Panc1 (cell line): ENCODE results near the gene CEP97. TPM values are rescaled to one million over a fixed set of nuclear protein-coding genes. Genes with fewer than 3 reads are reported as not detected.
A peak's percentile ranks its signal among the peaks of the same experiment; 100 is the strongest.

ENCODE experiments used
- ATAC-seq: fragments of 200-7000 bp; cut with Tn5 transposase; 2 replicates; pipeline ENCODE4 v1.9.1; 2020; ENCODE audit warnings: mild to moderate bottlenecking, moderate library complexity
- BruUV-seq: library from RNA; stranded (reverse); fragments of 400-500 nt; replicated peaks from 2 replicates; lab custom pipeline; 2021; lab: Mats Ljungman, UMichigan
- CTCF ChIA-PET: fragments of 300-600 bp; sonication (Branson Sonifier 250); formaldehyde crosslinking; loops from one replicate; lab custom pipeline; 2022; ENCODE audit warnings: antibody characterized with exemption; lab: Charles Lee
- POLR2A ChIA-PET: fragments of 300-600 bp; sonication (Branson Sonifier 250); formaldehyde crosslinking; loops from one replicate; lab custom pipeline; 2022; ENCODE audit warnings: antibody characterized with exemption; lab: Charles Lee
- DNase-seq: peaks from one replicate; pipeline ENCODE4 v3.0.0-alpha.2; 2010; ENCODE audit warnings: low read depth, low spot score
- H3K27ac ChIP-seq: 2 replicates; pipeline ENCODE4 v1.5.1; 2011; ENCODE audit warnings: mild to moderate bottlenecking, low read length, inconsistent platforms
- H3K27me3 ChIP-seq: fragments of 200-500 bp; sonication (Bioruptor generic); 2 replicates; pipeline ENCODE4 v1.6.0; 2014; ENCODE audit warnings: low read length, inconsistent platforms; ENCODE audit not compliant: control insufficient read depth, insufficient read depth
- H3K36me3 ChIP-seq: fragments of 200-500 bp; sonication (Bioruptor generic); 2 replicates; pipeline ENCODE4 v1.5.1; 2014; ENCODE audit warnings: inconsistent platforms, mild to moderate bottlenecking, low read length, moderate library complexity; ENCODE audit not compliant: control insufficient read depth, insufficient read depth
- H3K4me1 ChIP-seq: 2 replicates; pipeline ENCODE4 v1.5.1; 2011; ENCODE audit warnings: inconsistent platforms, mild to moderate bottlenecking, low read length, moderate library complexity; ENCODE audit not compliant: control insufficient read depth, insufficient read depth
- H3K4me3 ChIP-seq, 2 experiments: 2 replicates each; pipeline ENCODE4 v1.5.1; 2011 to 2012; ENCODE audit warnings: low read depth in 2 of 2, low read length in 2 of 2, mild to moderate bottlenecking in 2 of 2, inconsistent platforms in 1 of 2, moderate library complexity in 1 of 2
- H3K9me3 ChIP-seq: fragments of 200-500 bp; sonication (Bioruptor generic); 2 replicates; pipeline ENCODE4 v1.5.1; 2014; ENCODE audit warnings: low read depth, mild to moderate bottlenecking, inconsistent platforms, low read length, moderate library complexity; ENCODE audit not compliant: control insufficient read depth, insufficient read depth
- POLR2AphosphoS5 ChIP-seq: IDR thresholded peaks from 2 replicates; pipeline ENCODE4 v1.6.1; 2012; ENCODE audit warnings: mild to moderate bottlenecking, low read depth, low read length, moderate library complexity
- SIN3A ChIP-seq: IDR thresholded peaks from 2 replicates; pipeline ENCODE4 v1.6.1; 2012; ENCODE audit warnings: low read depth, mild to moderate bottlenecking, low read length, moderate library complexity, borderline replicate concordance; ENCODE audit not compliant: insufficient read depth
- TCF7L2 ChIP-seq: IDR thresholded peaks from 2 replicates; pipeline ENCODE4 v1.6.1; 2011; ENCODE audit warnings: mild to moderate bottlenecking, low read depth, low read length, inconsistent platforms
- in situ Hi-C: cut with HindIII; loops from 2 replicates; pipeline ENCODE4 v1.10.0; 2016; ENCODE audit warnings: low sequenced_read_pairs, low pct_unique_long_range_greater_than_20kb
- intact Hi-C: fragments of 100-400 bp; cut with micrococcal nuclease; formaldehyde crosslinking; loops from one replicate; pipeline ENCODE4 v1.10.0; 2022; ENCODE audit not compliant: unreplicated experiment
- total RNA-seq: library from RNA; stranded (reverse); gene quantifications from one replicate; pipeline ENCODE4 v1.2.1, GENCODE V29; 2021; ENCODE audit not compliant: unreplicated experiment
- TF ChIP-seq, protein P1 (sequence below): fragments of 450-650 bp; IDR thresholded peaks from 2 replicates; pipeline ENCODE4 v1.5.1; 2017; ENCODE audit warnings: mild to moderate bottlenecking
- TF ChIP-seq, protein P2 (sequence below), 2 experiments: IDR thresholded peaks; 2 replicates each; pipeline ENCODE4 v1.6.1; 2011 to 2012; ENCODE audit warnings: low read depth in 2 of 2, control low read depth in 1 of 2, low read length in 1 of 2, mild to moderate bottlenecking in 1 of 2, moderate library complexity in 1 of 2; ENCODE audit not compliant: insufficient read depth in 1 of 2

The CEP97 gene
- total RNA-seq, 1 experiment from 2014 or later, result 17.4 TPM

- ChIA-PET POLR2A (interaction anchor here (0.5 to 0.7 kb wide), 2 partner anchors 27 to 110 kb away, joined by 3 to 4 read pairs; no protein-coding TSS in a partner anchor), CTCF (no interaction called here)
- intact Hi-C loops, result no loop called here
- Histone ChIP-seq H3K27ac (no peak overlapping the region; the same call in 1 of the 2 replicates), H3K36me3 (peaks cover 43% of the 10 kb centered on the region), H3K4me3 (no peak overlapping the region), H3K4me1 (peaks cover 30% of the 10 kb centered on the region), H3K27me3 (no peaks in the 10 kb centered on the region), H3K9me3 (no peaks in the 10 kb centered on the region)
- ATAC-seq, result no peak
- DNase-seq, result no peak
- BruUV-seq, result no TSS peak
- TF ChIP-seq, protein P1, sequence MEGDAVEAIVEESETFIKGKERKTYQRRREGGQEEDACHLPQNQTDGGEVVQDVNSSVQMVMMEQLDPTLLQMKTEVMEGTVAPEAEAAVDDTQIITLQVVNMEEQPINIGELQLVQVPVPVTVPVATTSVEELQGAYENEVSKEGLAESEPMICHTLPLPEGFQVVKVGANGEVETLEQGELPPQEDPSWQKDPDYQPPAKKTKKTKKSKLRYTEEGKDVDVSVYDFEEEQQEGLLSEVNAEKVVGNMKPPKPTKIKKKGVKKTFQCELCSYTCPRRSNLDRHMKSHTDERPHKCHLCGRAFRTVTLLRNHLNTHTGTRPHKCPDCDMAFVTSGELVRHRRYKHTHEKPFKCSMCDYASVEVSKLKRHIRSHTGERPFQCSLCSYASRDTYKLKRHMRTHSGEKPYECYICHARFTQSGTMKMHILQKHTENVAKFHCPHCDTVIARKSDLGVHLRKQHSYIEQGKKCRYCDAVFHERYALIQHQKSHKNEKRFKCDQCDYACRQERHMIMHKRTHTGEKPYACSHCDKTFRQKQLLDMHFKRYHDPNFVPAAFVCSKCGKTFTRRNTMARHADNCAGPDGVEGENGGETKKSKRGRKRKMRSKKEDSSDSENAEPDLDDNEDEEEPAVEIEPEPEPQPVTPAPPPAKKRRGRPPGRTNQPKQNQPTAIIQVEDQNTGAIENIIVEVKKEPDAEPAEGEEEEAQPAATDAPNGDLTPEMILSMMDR, result no peak
- TF ChIP-seq POLR2AphosphoS5, result peak; percentile 23; the same call in 1 of the 2 replicates
- in situ Hi-C loops, result no loop called here
Measured at GRCh38 chr3:101680466-101680865, 43.9 kb upstream of the CEP97 start.

DNA sequence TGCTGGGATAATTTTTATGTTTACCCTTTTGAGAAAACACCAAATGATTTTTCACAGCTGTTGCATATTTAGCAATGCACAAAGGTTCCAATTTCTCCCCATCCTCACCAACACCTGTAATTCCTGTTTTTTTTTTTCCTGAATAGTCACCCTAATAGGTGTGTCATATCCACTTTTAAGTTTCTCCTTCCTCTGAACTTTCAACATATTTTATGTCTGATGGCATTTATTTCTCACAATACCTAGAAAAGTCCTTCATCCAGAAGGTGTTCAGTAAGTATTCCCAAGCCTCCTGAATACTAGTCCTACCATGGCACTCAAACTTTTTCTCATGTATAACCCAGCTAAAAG lies 39.4 kb upstream of the CEP97 start:
- intact Hi-C loops, result no loop called here
- in situ Hi-C loops, result no loop called here
- H3K36me3 ChIP-seq, result peaks cover 51% of the 10 kb centered on the region
- no peak for TF ChIP-seq TCF7L2
- TF ChIP-seq, protein P2, sequence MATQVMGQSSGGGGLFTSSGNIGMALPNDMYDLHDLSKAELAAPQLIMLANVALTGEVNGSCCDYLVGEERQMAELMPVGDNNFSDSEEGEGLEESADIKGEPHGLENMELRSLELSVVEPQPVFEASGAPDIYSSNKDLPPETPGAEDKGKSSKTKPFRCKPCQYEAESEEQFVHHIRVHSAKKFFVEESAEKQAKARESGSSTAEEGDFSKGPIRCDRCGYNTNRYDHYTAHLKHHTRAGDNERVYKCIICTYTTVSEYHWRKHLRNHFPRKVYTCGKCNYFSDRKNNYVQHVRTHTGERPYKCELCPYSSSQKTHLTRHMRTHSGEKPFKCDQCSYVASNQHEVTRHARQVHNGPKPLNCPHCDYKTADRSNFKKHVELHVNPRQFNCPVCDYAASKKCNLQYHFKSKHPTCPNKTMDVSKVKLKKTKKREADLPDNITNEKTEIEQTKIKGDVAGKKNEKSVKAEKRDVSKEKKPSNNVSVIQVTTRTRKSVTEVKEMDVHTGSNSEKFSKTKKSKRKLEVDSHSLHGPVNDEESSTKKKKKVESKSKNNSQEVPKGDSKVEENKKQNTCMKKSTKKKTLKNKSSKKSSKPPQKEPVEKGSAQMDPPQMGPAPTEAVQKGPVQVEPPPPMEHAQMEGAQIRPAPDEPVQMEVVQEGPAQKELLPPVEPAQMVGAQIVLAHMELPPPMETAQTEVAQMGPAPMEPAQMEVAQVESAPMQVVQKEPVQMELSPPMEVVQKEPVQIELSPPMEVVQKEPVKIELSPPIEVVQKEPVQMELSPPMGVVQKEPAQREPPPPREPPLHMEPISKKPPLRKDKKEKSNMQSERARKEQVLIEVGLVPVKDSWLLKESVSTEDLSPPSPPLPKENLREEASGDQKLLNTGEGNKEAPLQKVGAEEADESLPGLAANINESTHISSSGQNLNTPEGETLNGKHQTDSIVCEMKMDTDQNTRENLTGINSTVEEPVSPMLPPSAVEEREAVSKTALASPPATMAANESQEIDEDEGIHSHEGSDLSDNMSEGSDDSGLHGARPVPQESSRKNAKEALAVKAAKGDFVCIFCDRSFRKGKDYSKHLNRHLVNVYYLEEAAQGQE (IDR thresholded peaks at IDR 0.05; ENCODE audit: insufficient read depth in 1 of 2, low read depth in 2 of 2, low read length in 1 of 2), result no peak
- no peak for TF ChIP-seq SIN3A
- 0 out of 2 replicates have a peak, but pooled peaks have one; percentile 10 for TF ChIP-seq POLR2AphosphoS5
- no TSS peak for BruUV-seq
- DNase-seq, result no peak
- peaks cover 37% of the 10 kb centered on the region for H3K4me1 ChIP-seq
- peak overlapping the region; percentile 86 to 89 for H3K4me3 ChIP-seq
- no peaks in the 10 kb centered on the region for H3K9me3 ChIP-seq
- ATAC-seq, result no peak
- H3K27me3 ChIP-seq, result no peaks in the 10 kb centered on the region
- peak overlapping the region; percentile 99 for H3K27ac ChIP-seq
- ChIA-PET POLR2A (interaction anchor here (0.6 to 0.7 kb wide), 3 partner anchors 9 to 197 kb away, joined by 3 read pairs; no protein-coding TSS in a partner anchor), CTCF (interaction anchor here (1.1 kb wide), 1 partner anchor 8 kb away, joined by 3 read pairs; no protein-coding TSS in a partner anchor)

DNA sequence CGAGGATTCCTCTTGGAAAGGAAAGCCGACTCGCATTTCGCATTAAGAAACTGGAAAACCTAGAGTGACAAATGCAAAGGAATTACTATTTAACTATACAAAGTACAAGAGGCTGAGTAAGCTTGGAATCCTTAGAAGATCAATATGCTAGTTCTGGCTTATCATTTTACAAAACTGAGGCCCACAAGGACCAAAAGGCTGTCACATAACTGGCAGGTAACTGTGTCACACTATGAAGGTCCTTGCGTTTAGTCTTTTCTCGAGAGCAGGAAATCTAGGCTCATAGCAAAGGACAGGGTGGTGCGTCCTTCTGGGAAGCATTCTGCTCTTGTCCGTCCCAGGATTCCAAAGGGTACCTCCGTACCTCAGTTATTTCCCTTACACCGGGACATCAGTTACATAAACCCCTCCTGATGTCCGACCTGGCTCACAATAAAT lies 38.5 kb upstream of the CEP97 start:
- TF ChIP-seq, protein P1, result no peak
- TF ChIP-seq, protein P2 (IDR thresholded peaks at IDR 0.05; ENCODE audit: insufficient read depth in 1 of 2, low read depth in 2 of 2, low read length in 1 of 2), result peak in 1 of 2 experiments; percentile 14; a peak in 1 of 4 replicates
- H3K27ac ChIP-seq, result peak overlapping the region; percentile 99
- H3K4me3 ChIP-seq, result peak overlapping the region; percentile 86 to 89
- peaks cover 46% of the 10 kb centered on the region for H3K36me3 ChIP-seq
- BruUV-seq, result TSS peak; percentile 89
- no peak for DNase-seq
- ATAC-seq, result peak; percentile 2; the same call in 1 of the 2 replicates
- ChIA-PET POLR2A (interaction anchor here (2.2 kb wide), 1 partner anchor 9 kb away, joined by 14 read pairs; the partner anchor contains the start of gene ZBTB11), CTCF (no interaction called here)
- H3K9me3 ChIP-seq, result no peaks in the 10 kb centered on the region
- in situ Hi-C loops, result no loop called here
- intact Hi-C loops, result no loop called here
- H3K4me1 ChIP-seq, result peaks cover 37% of the 10 kb centered on the region
- H3K27me3 ChIP-seq, result no peaks in the 10 kb centered on the region
